Sigmoid colon (tissue), 7 donors: ENCODE results near the gene FNIP1. TPM values are rescaled to one million over a fixed set of nuclear protein-coding genes. Genes with fewer than 3 reads are reported as not detected.
"Not testable (repeated sequence)": the region's sequence is repeated elsewhere in the genome, so short reads cannot be mapped to it uniquely, and the experiment has no call there.

ENCODE experiments used
- DNase-seq: peaks from one replicate; pipeline ENCODE4 v3.0.0-alpha.2; 2019
- H3K27ac ChIP-seq, 4 donors: fragments of 200-600 bp; sonication (generic); one replicate each; pipeline ENCODE4 v1.5.1; 2016 to 2019; ENCODE audit warnings: mild to moderate bottlenecking in 1 of 4
- H3K27me3 ChIP-seq, 3 donors: fragments of 200-600 bp; sonication (generic); one replicate each; pipeline ENCODE4 v1.5.1; 2019; ENCODE audit warnings: mild to moderate bottlenecking in 1 of 3
- H3K36me3 ChIP-seq, 4 donors: fragments of 200-600 bp; sonication (generic); one replicate each; pipeline ENCODE4 v1.5.1; 2016 to 2019
- H3K4me1 ChIP-seq, 4 donors: fragments of 200-600 bp; sonication (generic); one replicate each; pipeline ENCODE4 v1.5.1; 2017 to 2019
- H3K4me3 ChIP-seq, 4 donors: fragments of 200-600 bp; sonication (generic); one replicate each; pipeline ENCODE4 v1.5.1; 2017 to 2019; ENCODE audit warnings: mild to moderate bottlenecking in 2 of 4, moderate library complexity in 1 of 4
- H3K9me3 ChIP-seq, 4 donors: fragments of 200-600 bp in 3 of 4; sonication (generic) in 3 of 4; one replicate each; pipeline versions ENCODE4 v1.5.1 to v1.6.1; 2013 to 2019
- CTCF ChIP-seq, 4 experiments: fragments of 450-650 bp in 3 of 4; fragments of 200-600 bp in 1 of 4; IDR thresholded peaks; one replicate each; pipeline ENCODE4 v1.5.1; 2016 to 2019; ENCODE audit warnings: antibody characterized with exemption in 4 of 4, mild to moderate bottlenecking in 3 of 4, moderate library complexity in 2 of 4
- EP300 ChIP-seq, 4 donors: sonication (generic); formaldehyde crosslinking; IDR thresholded peaks; one replicate each; pipeline ENCODE4 v1.6.1; 2017; ENCODE audit warnings: antibody characterized with exemption in 4 of 4
- POLR2A ChIP-seq, 2 donors: fragments of 450-650 bp; IDR thresholded peaks; one replicate each; pipeline ENCODE4 v1.6.1; 2016; ENCODE audit warnings: antibody characterized with exemption in 2 of 2, mild to moderate bottlenecking in 2 of 2, moderate library complexity in 2 of 2
- POLR2AphosphoS5 ChIP-seq, 4 donors: sonication (generic); formaldehyde crosslinking; IDR thresholded peaks; one replicate each; pipeline ENCODE4 v1.6.1; 2017; ENCODE audit warnings: antibody characterized with exemption in 4 of 4
- WGBS, 2 donors: extraction: QIAGEN DNeasy Blood & Tissue Kit; methylation state at CpG; one replicate each; pipeline ENCODE4 v1.1.7; 2013; 5-methylcytosine and 5-hydroxymethylcytosine counted together
- intact Hi-C: fragments of 100-400 bp; cut with DNase I; formaldehyde crosslinking; loops from one replicate; pipeline ENCODE4 v1.15.1; 2023
- polyA plus RNA-seq, 3 donors: library from polyadenylated mRNA; stranded (reverse); fragments of 200-250 nt; gene quantifications; one replicate each; pipeline ENCODE4 v1.2.3, GENCODE V29; 2013
- total RNA-seq, 4 donors: library from RNA; depleted of rRNA; stranded (reverse); fragments of >200 nt; gene quantifications; one replicate each; pipeline ENCODE4 v1.1.0, GENCODE V29; 2016
- donor health status: healthy with polysubstance abuse.
- donor health status: Bipolar disorder and iron deficiency.
- donor health status: healthy.

The FNIP1 gene
- total and polyA plus RNA-seq, 7 donors, result 3.6 to 74.4 (median 46.4) TPM

GRCh38 chr5:131740477-131740876, 56.3 kb downstream of the FNIP1 start:
- TF ChIP-seq POLR2AphosphoS5 (IDR thresholded peaks at IDR 0.05) (no peak), CTCF (IDR thresholded peaks at IDR 0.05) (no peak), POLR2A (IDR thresholded peaks at IDR 0.05) (no peak), EP300 (IDR thresholded peaks at IDR 0.05) (no peak)
- Histone ChIP-seq H3K36me3 (peaks cover 0 to 56% (median 6%) of the 10 kb centered on the region in 4 donors), H3K27ac (no peak overlapping the region), H3K4me1 (no peaks in the 10 kb centered on the region), H3K9me3 (no peaks in the 10 kb centered on the region), H3K27me3 (no peaks in the 10 kb centered on the region), H3K4me3 (no peak overlapping the region)
- intact Hi-C loops, result no loop called here
- WGBS, 2 donors, result 97 to 99% methylated on average over 3 of the region's 3 CpGs
- DNase-seq, result no peak

GRCh38 chr5:131735393-131735792, 61.4 kb downstream of the FNIP1 start:
- Histone ChIP-seq H3K4me1 (no peaks in the 10 kb centered on the region), H3K9me3 (no peaks in the 10 kb centered on the region), H3K27ac (no peak overlapping the region), H3K4me3 (no peak overlapping the region), H3K27me3 (no peaks in the 10 kb centered on the region), H3K36me3 (peaks cover 0 to 31% (median 1%) of the 10 kb centered on the region in 4 donors)
- 96 to 98% methylated on average over 8 of the region's 8 CpGs for WGBS, 2 donors
- TF ChIP-seq POLR2A (IDR thresholded peaks at IDR 0.05) (no peak), EP300 (IDR thresholded peaks at IDR 0.05) (no peak), CTCF (IDR thresholded peaks at IDR 0.05) (no peak), POLR2AphosphoS5 (IDR thresholded peaks at IDR 0.05) (no peak)
- intact Hi-C loops, result no loop called here
- no peak for DNase-seq

GRCh38 chr5:131734939-131735338, 61.9 kb downstream of the FNIP1 start:
- DNase-seq, H3K9me3 ChIP-seq, H3K27ac ChIP-seq, H3K4me3 ChIP-seq, intact Hi-C loops, H3K4me1 ChIP-seq, H3K27me3 ChIP-seq: not testable (repeated sequence)
- 95 to 97% methylated on average over 5 of the region's 6 CpGs for WGBS, 2 donors
- peaks cover 0 to 31% (median 2%) of the 10 kb centered on the region in 4 donors for H3K36me3 ChIP-seq

GRCh38 chr5:131729292-131729691, 67.5 kb downstream of the FNIP1 start:
- H3K9me3 ChIP-seq, H3K4me3 ChIP-seq, H3K4me1 ChIP-seq, H3K27ac ChIP-seq, H3K27me3 ChIP-seq, DNase-seq: not testable (repeated sequence)
- 58 to 88% methylated on average over 4 of the region's 4 CpGs for WGBS, 2 donors
- intact Hi-C loops, result loop anchor here (10.0 kb wide), 1 partner anchor 46 kb away; no protein-coding TSS in a partner anchor
- H3K36me3 ChIP-seq, result peaks cover 6 to 30% (median 17%) of the 10 kb centered on the region in 4 donors

- not testable (repeated sequence) for H3K4me1 ChIP-seq, H3K27me3 ChIP-seq, DNase-seq, H3K36me3 ChIP-seq, H3K9me3 ChIP-seq, H3K4me3 ChIP-seq, H3K27ac ChIP-seq
- intact Hi-C loops, result loop anchor here (10.0 kb wide), 1 partner anchor 51 kb away; no protein-coding TSS in a partner anchor
These were observed 72.7 kb downstream of the FNIP1 start for GRCh38 chr5:131724089-131724488.

GRCh38 chr5:131720714-131721113, 76.1 kb downstream of the FNIP1 start:
- Histone ChIP-seq H3K36me3 (peaks cover 0 to 22% (median 0%) of the 10 kb centered on the region in 4 donors), H3K4me3 (no peak overlapping the region), H3K27ac (no peak overlapping the region), H3K4me1 (peaks cover 0 to 6% (median 0%) of the 10 kb centered on the region in 4 donors), H3K9me3 (peaks cover 0 to 3% (median 0%) of the 10 kb centered on the region in 4 donors), H3K27me3 (no peaks in the 10 kb centered on the region)
- 92 to 95% methylated on average over 1 of the region's 1 CpG for WGBS, 2 donors
- intact Hi-C loops, result loop anchor here (10.0 kb wide), 1 partner anchor 54 kb away; no protein-coding TSS in a partner anchor
- TF ChIP-seq EP300 (IDR thresholded peaks at IDR 0.05) (no peak), CTCF (IDR thresholded peaks at IDR 0.05) (no peak), POLR2A (IDR thresholded peaks at IDR 0.05) (no peak), POLR2AphosphoS5 (IDR thresholded peaks at IDR 0.05) (no peak)
- DNase-seq, result no peak
